KG1 (cell line): ENCODE results near the gene ALK.

Source experiments
- DNase-seq: peaks from one replicate; lab custom pipeline; 2025; lab: John Stamatoyannopoulos, UW

ALK gene

DNA sequence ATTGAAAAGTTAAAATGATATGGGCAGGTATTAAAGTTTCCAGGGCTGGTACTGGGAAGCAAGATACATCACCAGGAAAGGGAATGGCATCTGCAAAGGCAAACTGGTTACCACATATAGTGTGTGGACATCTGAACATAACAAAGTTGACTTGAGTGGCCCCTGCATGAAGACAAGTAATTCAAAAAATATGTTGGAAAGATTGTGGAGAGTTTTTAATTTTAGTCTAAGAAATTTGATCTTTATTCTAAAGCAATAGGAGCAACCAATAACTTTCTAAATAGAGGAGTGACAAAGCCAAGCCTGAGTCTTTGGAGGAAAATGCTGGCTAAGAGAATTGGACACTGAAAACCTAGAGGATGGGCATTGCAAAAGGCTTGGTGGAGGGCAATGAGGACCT lies 278.2 kb downstream of the ALK start:
- DNase-seq, result no peak

DNA sequence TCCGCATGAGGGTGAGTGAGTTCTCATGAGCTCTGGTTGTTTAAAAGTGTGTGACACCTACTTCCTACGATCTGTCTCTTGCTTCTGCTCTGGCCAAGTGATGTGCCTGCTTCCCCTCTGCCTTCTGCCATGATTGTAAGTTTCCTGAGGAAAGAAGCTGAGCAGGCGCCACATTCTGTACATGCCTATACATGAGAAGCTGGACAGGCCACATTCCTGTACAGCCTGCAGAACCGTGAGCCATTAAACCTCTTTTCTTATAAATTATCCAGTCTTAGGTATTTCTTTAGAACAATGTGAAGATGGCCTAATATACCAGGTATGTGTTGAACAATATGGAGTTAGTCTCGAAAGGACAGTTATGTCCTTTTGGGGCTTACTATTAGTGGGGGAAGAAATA lies 281.0 kb downstream of the ALK start:
- no peak for DNase-seq

DNA sequence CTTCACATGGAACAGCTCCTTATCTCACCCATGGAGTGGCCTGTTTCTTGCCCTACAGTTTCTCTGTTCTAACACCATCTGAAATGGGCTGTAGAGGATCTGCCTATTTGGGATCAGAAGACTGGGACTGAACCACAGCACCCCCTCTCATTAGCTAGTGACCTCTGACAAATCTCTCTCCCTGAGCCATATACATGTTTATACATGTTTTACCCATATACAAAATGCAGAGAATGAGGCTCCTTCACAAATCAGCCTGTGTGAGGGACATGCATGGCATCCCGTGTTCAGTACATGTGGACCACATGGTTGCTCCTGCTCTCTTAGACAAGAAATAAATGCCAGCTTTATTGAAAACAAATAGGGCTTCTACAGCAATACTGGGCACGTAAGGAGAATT lies 282.7 kb downstream of the ALK start:
- no peak for DNase-seq

DNA sequence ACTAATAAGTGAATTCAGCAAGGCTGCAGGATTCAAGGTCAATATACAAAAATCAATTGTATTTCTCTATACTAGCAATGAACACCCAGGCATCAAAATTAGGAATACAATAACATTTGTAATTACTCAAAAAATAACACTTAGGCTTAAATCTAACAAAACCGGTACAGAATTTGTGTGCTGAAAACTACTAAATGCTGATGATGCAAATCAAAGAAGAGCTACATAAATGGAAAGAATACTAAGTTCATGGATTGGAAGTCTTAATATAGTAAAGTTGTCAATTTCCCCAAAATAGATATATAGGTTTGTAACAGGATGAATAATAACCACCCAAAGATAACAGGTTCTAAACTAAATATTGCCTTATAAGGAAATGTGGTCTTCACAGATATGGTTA lies 286.5 kb downstream of the ALK start:
- no peak for DNase-seq

DNA sequence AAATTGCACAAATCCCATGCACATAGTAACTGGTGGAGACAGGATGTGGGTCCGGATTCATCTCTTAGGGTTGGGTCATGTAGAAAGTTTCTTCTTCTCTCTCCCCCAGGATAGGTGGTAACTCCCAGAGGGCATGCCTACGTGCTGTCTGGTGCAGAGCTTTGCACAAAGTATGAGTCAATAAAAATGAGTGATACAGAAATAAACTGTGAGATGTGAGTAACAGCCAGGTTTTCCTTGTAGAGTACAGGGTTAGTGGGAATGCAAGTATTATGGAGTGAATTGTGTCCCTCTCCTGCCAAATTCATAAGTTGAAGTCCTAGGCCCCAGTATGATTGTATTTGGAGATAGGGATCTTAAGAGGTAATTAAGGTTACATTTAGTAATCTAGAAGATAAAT lies 289.4 kb downstream of the ALK start:
- no peak for DNase-seq

DNA sequence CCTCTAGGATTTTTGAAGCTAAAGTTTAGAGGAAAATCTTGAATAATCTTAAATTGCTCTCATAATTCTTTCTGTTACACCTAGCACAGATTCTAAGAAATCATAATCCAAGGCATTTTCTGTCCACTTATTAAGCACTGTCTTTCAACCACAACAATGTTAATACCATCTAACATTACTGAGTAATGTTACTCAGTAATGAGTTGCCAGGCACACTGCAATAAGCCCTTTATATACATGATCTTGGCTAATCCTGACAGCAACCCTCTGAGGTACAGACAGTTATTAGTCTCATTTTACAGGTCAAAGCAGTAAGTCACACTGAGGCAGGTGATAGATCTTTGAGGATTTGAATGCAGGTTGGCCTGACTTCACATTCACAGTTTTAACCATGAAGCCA lies 291.9 kb downstream of the ALK start:
- DNase-seq, result no peak

DNA sequence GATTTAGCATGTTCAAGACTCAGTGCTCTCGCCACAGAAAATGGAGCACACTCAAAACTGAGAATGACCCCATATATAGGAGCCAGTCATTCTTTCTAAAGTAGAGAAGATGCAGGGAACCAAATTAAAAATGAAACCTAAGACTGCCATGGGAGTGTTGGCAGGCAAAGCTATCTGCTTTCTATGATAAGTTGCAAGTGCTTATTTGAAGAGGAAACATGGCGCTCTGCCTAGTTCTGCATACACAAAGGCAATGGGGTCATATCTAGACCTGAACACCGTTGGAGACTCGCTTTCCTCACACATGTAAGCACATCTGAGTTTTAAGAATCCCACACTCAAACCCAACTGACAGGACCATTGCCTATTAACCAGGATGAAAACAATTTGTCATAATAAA lies 292.5 kb downstream of the ALK start:
- no peak for DNase-seq

DNA sequence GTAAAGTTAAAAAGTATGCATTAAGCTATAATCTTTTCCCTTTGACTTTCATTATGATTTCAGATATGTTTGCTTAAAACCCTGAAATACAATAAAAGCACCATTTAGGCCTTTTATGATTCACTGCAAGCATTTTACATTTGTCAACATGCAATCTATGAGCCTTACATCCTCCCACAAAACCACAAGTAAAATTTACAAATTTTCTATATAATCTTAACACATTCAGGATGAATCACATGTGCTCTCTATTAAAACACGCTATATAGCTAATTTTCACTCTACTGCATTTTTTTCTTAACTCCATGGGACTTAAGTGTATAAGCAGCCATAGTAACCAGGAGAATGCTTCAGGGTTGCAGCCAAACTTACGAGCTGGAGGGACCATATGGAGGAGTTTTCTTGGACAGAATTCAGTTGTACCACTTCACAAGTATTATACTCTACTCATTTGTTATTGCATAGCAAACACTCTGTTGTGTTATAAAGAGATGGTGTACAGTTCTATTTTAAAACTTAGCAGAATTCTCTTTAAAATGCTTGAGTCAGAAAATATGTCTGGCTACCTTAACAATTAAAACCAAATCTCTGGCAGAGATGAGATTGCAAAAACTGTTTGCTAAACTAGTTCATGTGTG lies 293.2 kb downstream of the ALK start:
- no peak for DNase-seq

DNA sequence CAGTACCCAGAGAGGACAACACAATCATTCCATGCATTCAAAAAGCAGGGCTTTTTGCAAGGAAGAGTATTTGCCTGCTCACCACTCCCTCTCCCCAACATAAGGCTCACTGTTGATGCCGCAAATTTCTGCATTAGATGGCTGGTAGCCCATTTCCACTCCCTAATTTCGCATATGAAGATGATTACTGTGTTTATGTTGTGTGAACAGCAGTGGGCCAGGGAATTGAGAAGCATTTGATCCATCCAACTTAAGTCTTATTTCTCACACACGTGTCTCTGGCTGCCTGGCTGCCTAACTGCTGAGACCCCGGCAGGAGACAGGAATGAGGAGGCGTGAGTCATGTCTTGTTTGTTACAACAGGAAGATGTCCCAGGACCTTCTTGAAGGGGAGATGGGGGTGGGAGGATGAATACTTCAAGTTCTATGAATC lies 294.1 kb downstream of the ALK start:
- no peak for DNase-seq

DNA sequence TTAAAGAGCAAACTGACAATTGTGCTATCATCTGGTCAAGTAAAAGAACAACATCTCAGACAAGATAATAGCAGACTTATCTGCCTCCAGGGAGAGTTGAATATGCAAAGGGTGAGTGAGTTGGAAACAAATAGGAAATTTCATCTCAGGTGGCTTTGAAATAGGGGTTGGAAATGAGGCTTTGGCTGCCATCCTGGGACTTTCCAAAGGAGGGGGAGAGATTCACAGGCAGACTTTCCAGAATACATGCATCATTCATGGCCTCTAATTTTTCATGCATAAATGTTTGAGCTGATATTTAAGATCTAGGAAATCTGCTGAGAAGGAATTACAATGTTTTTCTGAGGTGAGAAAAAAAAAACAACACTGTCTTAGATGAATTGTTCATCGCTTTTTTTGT lies 300.5 kb downstream of the ALK start:
- DNase-seq, result no peak

DNA sequence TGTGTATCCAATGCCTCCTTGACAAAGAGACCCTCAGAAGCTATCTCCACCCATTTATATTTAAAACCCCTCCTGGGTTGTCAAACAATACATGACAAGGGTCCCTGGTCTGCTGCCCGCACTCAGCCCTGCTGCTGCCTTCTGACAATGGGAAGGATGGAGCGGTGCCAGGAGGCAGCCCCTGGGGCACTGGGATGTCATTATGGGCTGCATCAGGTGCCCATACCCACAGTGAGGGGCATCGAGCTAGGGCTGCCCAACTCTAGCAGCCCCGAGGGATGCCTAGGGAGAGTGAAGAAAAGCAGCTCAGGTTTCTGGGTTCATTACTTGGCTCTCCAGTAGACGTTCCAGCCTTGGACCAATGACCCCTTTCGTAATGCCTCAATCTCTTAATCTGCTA lies 301.7 kb downstream of the ALK start:
- no peak for DNase-seq

DNA sequence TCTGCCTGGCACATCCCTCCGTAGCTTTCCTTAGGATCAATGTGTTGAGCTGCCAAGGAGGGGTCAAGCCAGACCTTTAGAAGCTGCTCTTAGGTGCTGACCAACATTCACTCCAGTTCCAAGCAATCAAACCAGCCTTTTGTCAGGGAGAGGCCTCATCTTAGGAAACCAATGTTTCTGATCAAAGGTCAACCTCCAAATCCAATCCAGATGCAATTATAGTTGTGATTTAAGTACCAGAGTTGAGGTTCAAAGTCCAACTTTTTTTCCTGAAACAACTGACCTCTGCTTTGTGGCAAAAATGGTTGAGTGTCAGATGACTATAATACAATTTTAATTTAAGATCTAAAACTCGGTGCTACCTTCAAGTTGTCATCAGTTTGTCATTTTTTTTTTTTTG lies 303.4 kb downstream of the ALK start:
- DNase-seq, result no peak

DNA sequence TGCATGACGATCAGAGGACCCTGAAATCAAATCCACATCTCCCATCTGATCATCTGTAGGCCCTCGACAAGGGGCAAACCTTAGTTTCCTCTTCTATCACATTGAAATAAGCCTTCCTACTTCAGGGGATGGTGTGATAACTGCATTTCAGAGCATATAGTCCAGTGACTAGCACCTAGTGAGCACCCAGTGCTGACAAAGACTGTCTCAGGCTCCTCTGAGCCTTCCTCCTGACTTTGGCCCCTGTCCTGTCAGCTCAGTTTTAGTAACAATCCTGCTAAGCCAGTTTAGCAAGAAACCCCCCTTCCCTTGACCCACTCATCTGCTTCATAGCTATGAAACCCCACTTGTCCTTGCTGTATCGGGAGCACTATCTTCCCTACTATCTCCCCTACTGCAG lies 304.0 kb downstream of the ALK start:
- no peak for DNase-seq

DNA sequence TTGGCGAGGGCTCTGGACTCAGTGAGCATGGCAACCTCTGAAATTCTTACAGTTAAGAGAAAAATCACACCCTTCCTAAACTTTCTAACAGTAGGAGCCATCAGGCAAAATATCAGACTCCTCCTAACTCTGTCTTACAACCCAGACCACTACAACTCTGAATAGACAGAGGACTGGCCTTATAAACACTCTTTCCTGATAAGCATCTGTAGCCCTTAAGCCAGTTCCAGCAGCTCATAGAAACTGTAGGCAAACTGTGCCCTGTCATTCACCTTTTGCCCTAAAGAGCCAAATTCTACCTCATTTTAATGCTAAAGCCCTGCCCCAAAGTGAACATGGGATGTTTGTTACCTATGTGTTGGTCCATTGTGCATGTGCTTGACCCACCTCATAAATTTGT lies 304.8 kb downstream of the ALK start:
- DNase-seq, result no peak

DNA sequence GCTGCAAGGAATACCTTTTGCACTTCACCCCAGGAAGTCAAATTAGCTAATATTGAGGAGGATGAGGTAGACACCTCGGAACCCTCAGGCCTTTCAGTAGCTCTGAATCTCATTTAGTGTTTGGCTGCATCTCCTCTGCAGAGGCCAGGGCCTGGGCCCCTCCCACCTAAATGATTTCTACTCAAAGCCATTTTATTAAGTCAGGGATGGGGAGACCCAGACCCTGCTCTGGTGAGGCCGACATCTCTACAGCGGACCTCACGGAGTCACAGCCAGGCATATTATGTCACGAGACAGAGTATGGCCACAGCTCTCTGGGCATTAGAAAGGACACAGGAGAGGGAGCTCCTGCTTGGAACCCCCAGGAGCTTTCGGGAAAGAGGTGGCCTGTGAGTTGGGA lies 305.5 kb downstream of the ALK start:
- no peak for DNase-seq

DNA sequence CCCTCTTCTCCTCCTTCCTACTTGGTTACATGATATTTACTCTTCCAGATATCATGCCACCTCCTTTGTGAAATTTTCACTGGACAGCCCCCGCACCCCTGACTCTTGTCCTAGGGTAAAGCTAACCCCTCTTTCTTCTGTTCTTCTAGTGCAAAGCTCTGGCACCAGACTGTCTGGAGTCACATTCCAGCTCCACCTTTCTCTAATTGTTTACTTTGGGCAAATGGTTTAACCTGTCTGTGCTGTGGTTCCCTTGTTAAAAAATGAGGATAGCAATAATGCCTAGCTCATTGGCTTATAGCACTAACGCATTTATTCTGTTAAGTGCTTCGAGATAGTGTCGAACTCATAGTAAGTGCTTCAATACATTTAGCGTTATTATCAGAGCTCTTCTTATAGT lies 306.2 kb downstream of the ALK start:
- DNase-seq, result no peak

DNA sequence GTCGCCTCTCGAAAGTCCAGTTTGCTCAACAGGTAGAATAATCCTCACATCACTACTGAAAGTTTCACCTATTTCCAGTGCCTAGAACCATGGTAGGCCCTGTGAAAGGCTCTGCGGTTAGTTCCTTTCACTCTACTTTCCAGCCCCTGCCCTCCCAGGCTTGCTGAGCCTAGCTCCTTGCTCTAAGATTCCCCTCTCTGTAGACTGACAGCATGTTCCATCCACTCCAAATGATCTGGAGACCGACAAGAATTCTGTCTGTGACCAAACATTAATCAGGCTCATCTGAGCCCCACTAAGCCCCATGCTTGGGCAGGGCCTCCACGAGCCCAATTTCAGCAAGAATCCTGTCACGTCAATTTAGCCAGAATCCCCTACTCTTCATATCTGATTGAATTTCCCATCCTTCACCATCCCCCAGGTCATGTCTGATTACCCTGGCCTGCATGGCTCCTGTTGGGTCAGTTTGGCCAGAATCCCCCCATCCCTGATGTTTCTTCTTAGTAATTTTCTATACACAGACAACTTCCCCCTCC lies 307.0 kb downstream of the ALK start:
- DNase-seq, result no peak

DNA sequence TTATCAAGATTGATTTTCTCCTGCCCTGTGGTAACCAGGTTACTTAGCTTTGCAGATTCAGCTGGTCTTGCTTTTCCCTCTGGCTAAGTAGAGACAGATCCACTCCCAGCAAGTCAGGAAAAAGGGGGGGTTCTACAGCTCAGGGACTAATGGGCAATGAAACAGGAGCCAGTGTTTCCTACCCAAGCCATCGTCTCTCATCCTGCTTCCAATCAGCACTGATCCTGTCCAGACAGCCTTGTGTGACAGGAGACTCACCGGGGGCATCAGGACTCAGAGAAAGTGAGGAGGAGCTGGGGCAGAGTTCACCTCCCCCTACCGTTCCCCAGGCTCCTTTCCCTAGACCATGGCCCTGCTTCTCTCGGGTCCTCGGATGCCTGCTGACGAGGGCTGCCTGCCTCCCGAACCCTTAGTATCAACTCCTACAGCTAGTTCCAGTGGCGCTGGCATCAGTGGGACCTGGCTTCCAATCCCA lies 307.6 kb downstream of the ALK start:
- no peak for DNase-seq

DNA sequence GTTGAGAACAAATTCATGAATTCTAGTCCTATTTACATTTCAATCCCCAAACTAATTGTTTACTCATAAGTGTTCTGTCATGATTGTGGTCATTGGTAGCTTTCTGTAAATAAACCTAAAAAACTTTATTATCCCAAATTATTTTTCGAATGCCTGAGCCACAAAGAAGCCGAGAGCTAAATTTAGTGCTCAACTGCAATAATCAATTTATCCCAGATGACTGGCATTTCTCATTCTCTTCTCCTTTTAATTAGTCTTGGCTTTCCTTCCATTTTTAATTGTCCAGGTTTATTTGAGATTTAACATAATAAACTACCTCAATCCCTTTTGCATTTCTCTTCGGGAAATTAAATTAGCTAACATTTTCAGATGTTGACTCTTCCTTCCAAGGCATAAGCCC lies 308.3 kb downstream of the ALK start:
- DNase-seq, result no peak

DNA sequence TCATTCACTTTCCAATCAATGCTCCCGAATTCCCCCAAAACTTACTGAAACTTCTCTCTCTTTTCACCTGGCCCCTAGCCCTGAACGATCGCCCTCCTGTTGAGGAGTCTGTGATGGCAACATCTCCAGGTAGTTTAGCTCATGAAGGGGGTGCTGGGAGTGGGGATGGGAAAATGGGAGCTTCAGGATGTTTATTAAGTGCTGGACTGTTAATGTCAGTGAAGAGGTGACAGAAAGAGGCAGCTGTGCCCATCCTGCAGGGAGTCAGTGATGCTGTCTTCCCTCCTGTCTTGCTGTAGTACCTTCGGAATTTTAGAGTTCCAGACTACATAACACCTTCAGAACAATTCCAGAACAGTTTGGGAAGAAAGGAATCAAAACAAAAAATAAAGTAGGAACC lies 308.8 kb downstream of the ALK start:
- no peak for DNase-seq

DNA sequence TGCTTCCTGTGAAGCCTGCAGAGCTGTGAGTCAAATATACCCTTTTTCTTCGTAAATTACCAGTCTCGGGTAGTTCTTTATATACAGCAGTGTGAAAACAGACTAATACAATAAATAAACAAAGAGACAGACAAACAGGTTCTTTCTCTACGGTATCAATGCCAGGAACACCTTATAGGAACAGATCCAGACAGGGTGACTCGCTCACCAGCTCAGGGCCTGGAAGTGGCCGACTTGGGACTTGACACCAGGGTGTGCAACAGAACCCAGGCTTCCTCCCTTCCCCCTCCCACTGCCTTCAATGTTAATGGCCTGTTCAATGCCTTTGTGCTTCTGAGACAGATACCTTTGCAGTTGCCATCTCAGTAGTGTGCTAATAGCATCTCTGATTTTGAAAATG lies 309.5 kb downstream of the ALK start:
- no peak for DNase-seq

DNA sequence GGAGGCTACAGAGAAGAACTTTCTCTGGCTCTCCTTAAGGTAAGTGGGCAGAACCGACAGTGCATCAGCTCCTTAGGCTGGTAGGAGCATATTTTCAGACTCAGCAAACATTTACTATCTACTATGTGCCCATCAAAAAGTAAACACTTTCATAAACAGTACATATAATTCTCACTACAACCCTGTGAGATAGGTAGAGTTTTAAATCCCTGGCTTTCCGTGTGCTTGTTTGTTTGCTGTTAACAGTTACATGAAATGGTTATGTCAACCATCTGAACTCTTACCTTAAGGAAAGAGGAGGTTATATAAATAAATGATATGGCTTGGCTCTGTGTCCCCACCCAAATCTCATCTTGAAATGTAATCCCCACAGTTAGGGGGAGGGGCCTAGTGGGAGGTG lies 310.1 kb downstream of the ALK start:
- DNase-seq, result no peak

DNA sequence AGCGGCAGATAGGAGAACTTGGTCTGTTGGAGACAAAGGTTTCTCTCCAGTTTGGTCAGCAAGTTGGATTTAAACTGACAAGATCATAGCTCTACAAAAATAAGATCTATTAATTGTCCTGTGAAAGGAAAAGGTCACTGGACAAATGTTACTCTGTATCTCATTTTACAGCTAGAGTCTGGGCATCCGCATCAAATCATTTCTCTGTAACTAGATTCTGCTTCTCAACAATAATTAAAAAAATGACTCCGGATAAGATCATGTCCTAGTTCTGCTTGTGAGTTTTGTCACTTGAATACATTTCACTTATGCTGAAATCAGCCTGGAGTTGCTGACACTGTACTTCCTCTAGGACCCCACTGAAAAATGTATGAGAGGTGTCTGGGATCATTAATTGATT lies 310.8 kb downstream of the ALK start:
- no peak for DNase-seq

DNA sequence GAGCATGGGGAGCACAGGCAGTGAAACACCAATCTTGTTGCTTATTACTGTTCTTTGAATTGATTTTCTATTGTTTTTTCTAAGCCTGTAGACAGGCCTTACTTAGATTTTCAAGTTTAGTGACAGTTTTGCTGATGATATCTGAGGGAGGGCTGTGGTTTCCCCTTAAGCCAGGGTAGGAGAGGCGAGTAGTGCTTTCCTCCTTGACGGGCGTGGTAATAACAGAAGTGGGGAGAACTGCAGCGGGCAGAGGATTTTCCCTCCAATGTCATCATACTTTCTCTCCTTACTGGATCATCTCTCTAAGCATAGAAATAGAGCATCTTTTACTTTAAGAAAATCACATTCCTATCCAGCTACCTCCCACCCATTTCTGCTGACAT lies 314.4 kb downstream of the ALK start:
- DNase-seq, result no peak
